ENCODE measurements around the gene BCAP29. TPM values are rescaled to one million over a fixed set of nuclear protein-coding genes. Genes with fewer than 3 reads are reported as not detected.
A peak's percentile ranks its signal among the peaks of the same experiment; 100 is the strongest.

Gene BCAP29
- total and polyA plus RNA-seq, 3 donors from 2014 or later: 114 to 134 (median 121) TPM

DNA sequence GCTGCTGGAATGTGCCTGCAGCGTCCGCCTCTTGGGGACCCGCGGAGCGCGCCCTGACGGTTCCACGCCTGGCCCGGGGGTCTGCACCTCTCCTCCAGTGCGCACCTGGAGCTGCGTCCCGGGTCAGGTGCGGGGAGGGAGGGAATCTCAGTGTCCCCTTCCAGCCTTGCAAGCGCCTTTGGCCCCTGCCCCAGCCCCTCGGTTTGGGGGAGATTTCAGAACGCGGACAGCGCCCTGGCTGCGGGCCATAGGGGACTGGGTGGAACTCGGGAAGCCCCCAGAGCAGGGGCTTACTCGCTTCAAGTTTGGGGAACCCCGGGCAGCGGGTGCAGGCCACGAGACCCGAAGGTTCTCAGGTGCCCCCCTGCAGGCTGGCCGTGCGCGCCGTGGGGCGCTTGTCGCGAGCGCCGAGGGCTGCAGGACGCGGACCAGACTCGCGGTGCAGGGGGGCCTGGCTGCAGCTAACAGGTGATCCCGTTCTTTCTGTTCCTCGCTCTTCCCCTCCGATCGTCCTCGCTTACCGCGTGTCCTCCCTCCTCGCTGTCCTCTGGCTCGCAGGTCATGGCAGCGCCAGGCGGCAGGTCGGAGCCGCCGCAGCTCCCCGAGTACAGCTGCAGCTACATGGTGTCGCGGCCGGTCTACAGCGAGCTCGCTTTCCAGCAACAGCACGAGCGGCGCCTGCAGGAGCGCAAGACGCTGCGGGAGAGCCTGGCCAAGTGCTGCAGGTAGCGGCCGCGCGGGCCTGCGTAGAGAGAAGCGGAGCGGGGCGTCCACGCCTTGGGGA, 81.2 kb downstream of the BCAP29 start:
- Histone ChIP-seq H3K27ac (no peak overlapping the region), H3K9me3 (no peaks in the 10 kb centered on the region), H3K4me3 (peak overlapping the region; percentile 23 to 50), H3K4me1 (peaks cover 13% of the 10 kb centered on the region), H3K27me3 (no peaks in the 10 kb centered on the region), H3K36me3 (ENCODE audit: low read depth, missing control alignments) (no peaks in the 10 kb centered on the region)
- peak; percentile 72 for DNase-seq
- no peak for TF ChIP-seq POLR2A (IDR thresholded peaks at IDR 0.05)
- 0 to 1% methylated on average over 4 to 71 of the region's 73 CpGs for WGBS, 2 donors
- intact Hi-C loops (cut with DNase I; ENCODE audit: low total_unique reads): no loop called here

DNA sequence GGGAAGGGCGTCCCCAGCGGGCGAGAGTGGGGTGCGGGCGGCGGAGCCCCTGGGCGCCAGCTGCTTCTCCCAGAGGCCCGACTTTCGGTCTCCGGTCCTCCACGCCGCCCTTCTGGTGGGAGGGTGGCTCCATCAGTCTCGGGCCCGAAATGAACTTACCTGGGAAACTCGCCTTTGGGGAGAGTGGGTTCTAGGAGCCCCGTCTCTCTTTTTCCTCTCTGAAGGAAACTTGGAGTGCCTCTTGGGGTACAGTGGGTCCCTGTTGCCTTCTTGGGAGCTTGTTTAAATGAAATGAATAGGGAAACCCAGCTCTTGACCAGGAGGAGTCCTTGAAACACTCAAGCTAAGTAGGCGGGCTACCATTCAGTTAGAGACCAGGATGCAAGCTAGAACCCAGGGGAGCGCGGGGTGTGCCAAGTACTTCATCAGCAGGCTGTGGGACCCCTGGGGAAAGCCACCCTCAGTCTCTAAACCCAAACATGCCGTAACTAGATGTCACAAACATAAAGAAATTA, 81.9 kb downstream of the BCAP29 start:
- peaks cover 13% of the 10 kb centered on the region for H3K4me1 ChIP-seq
- no peak for DNase-seq
- H3K9me3 ChIP-seq: no peaks in the 10 kb centered on the region
- H3K27ac ChIP-seq: no peak overlapping the region
- no peaks in the 10 kb centered on the region for H3K27me3 ChIP-seq
- H3K4me3 ChIP-seq: peak overlapping the region; percentile 23 to 50
- WGBS, 2 donors: 11 to 19% methylated on average over 8 to 20 of the region's 20 CpGs
- H3K36me3 ChIP-seq (ENCODE audit: low read depth, missing control alignments): no peaks in the 10 kb centered on the region
- intact Hi-C loops (cut with DNase I; ENCODE audit: low total_unique reads): no loop called here
- TF ChIP-seq, protein P1, sequence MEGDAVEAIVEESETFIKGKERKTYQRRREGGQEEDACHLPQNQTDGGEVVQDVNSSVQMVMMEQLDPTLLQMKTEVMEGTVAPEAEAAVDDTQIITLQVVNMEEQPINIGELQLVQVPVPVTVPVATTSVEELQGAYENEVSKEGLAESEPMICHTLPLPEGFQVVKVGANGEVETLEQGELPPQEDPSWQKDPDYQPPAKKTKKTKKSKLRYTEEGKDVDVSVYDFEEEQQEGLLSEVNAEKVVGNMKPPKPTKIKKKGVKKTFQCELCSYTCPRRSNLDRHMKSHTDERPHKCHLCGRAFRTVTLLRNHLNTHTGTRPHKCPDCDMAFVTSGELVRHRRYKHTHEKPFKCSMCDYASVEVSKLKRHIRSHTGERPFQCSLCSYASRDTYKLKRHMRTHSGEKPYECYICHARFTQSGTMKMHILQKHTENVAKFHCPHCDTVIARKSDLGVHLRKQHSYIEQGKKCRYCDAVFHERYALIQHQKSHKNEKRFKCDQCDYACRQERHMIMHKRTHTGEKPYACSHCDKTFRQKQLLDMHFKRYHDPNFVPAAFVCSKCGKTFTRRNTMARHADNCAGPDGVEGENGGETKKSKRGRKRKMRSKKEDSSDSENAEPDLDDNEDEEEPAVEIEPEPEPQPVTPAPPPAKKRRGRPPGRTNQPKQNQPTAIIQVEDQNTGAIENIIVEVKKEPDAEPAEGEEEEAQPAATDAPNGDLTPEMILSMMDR (IDR thresholded peaks at IDR 0.05): no peak
- no peak for TF ChIP-seq POLR2A (IDR thresholded peaks at IDR 0.05)

DNA sequence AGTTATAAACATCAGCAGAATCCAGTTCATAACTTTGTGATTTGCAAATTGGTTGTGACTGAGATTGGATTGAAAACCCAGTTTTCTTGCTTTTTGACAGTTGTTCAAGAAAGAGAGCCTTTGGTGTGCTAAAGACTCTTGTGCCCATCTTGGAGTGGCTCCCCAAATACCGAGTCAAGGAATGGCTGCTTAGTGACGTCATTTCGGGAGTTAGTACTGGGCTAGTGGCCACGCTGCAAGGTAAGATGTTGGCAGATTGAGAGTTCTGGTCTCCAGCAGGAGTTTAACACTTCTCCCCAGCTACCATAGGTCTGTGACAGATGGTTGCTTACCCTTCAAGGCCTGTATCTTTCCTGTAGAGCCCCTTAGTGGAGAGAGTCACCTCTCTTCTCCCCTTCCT, 83.2 kb downstream of the BCAP29 start:
- H3K36me3 ChIP-seq (ENCODE audit: low read depth, missing control alignments): no peaks in the 10 kb centered on the region
- no peak overlapping the region for H3K27ac ChIP-seq
- no peak for DNase-seq
- no peak overlapping the region for H3K4me3 ChIP-seq
- intact Hi-C loops (cut with DNase I; ENCODE audit: low total_unique reads): no loop called here
- WGBS, 2 donors: 69 to 71% methylated on average over 4 of the region's 4 CpGs
- TF ChIP-seq, protein P1 (IDR thresholded peaks at IDR 0.05): no peak
- no peak for TF ChIP-seq POLR2A (IDR thresholded peaks at IDR 0.05)
- peaks cover 13% of the 10 kb centered on the region for H3K4me1 ChIP-seq
- no peaks in the 10 kb centered on the region for H3K27me3 ChIP-seq
- no peaks in the 10 kb centered on the region for H3K9me3 ChIP-seq

DNA sequence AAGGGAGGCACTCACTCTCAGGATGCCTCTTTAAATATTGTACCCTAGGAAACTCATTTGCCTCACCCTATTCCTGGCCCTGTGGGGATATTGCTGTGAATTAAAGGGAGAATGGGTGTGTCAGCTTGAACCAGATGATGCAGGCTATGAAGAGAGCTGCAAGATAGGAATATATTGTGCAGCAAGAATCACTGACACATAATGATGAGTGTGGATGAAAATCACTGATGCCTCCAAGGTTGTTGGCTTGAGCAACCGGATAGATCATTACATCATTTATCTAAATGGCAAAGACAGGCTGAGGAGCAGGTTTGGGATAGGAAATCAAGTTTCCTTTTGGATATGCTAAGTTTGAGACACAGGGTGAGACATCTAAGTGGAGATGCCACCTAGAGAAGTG, 86.7 kb downstream of the BCAP29 start:
- no peak for DNase-seq
- no peak for TF ChIP-seq POLR2A (IDR thresholded peaks at IDR 0.05)
- TF ChIP-seq, protein P1 (IDR thresholded peaks at IDR 0.05): no peak
- Histone ChIP-seq H3K27me3 (no peaks in the 10 kb centered on the region), H3K27ac (no peak overlapping the region), H3K9me3 (no peaks in the 10 kb centered on the region), H3K36me3 (ENCODE audit: low read depth, missing control alignments) (no peaks in the 10 kb centered on the region), H3K4me3 (no peak overlapping the region), H3K4me1 (peaks cover 4% of the 10 kb centered on the region)
- 93 to 100% methylated on average over 1 of the region's 1 CpG for whole genome bisulfite sequencing, 2 donors
- intact Hi-C loops (cut with DNase I; ENCODE audit: low total_unique reads): no loop called here

DNA sequence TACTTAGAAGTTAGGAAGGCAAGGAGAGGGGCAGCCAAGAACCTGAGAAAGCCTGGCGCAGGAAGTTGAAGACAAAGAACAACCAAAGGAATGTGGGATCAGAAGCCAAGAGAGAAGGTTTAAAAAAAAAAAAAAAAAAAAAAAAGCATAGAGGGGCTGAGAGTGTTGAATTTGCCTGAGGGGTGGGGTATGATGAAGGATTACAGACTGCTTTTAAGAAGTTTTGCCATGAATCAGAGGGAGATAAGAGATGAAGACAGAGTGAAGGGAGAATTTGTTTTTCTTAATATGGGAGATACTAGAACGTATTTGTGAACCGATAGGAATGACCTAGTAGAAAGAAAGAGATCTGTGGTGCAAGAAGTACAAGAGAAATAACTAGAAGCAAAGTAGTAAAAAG, 87.3 kb downstream of the BCAP29 start:
- H3K9me3 ChIP-seq: no peaks in the 10 kb centered on the region
- H3K27me3 ChIP-seq: no peaks in the 10 kb centered on the region
- H3K4me3 ChIP-seq: no peak overlapping the region
- H3K27ac ChIP-seq: no peak overlapping the region
- peaks cover 4% of the 10 kb centered on the region for H3K4me1 ChIP-seq
- intact Hi-C loops (cut with DNase I; ENCODE audit: low total_unique reads): no loop called here
- TF ChIP-seq POLR2A (IDR thresholded peaks at IDR 0.05): no peak
- TF ChIP-seq, protein P1 (IDR thresholded peaks at IDR 0.05): no peak
- WGBS, 2 donors: 75 to 87% methylated on average over 3 of the region's 3 CpGs
- H3K36me3 ChIP-seq (ENCODE audit: low read depth, missing control alignments): no peaks in the 10 kb centered on the region
- DNase-seq: no peak

All from testis (tissue), 3 donors.